Stimulated activated CD4-positive, alpha-beta T cell treated with anti-CD3 and anti-CD28 coated beads, Interleukin-2, amount 100 ng/mL, for 4 hours (primary cell): ENCODE measurements around the gene DYNC1I2.
"Not testable (repeated sequence)": the region's sequence is repeated elsewhere in the genome, so short reads cannot be mapped to it uniquely, and the experiment has no call there.

Source experiments
- DNase-seq: peaks from one replicate; pipeline ENCODE4 v3.0.0-alpha.2; 2020; ENCODE audit warnings: low read depth

DYNC1I2 gene

DNA sequence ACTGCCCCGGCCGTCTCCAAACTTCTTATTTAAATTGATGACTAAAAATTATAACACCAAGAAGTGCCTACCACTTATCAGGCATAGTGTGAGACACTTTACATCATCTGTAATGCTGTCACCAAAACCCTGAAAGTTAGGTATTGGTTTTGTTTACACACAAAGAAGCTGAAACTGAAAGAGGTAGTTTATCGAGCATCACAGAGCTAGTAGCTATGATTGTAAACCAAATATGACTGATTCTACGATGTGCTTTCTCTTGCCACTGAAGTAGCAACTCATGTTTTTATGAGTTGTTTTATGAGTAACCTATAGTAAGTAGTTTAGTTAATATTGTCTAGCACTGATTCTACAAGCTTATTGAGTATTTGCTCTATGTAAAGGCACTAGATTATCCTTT is 31.5 kb downstream of the DYNC1I2 start:
- DNase-seq, result no peak

DNA sequence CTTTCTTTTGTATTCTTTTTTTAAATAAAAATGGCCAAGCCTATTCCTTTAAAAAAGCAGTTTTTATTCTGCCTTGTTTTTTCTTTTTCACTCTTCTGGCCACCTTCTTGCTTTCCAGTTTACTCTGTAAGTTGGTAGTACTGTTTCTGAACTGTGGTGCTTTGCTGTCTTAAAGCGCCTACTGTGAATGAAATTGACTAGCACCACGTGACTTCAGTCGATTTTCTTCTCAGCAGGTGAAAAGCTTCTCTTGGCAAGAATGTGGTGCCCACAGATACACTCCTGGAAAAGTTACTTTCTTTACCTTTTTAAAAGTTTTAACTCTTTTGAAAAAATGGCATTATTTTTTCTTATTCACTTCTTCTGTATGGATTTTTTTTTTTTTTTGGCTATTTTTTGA is 32.4 kb downstream of the DYNC1I2 start:
- no peak for DNase-seq

DNA sequence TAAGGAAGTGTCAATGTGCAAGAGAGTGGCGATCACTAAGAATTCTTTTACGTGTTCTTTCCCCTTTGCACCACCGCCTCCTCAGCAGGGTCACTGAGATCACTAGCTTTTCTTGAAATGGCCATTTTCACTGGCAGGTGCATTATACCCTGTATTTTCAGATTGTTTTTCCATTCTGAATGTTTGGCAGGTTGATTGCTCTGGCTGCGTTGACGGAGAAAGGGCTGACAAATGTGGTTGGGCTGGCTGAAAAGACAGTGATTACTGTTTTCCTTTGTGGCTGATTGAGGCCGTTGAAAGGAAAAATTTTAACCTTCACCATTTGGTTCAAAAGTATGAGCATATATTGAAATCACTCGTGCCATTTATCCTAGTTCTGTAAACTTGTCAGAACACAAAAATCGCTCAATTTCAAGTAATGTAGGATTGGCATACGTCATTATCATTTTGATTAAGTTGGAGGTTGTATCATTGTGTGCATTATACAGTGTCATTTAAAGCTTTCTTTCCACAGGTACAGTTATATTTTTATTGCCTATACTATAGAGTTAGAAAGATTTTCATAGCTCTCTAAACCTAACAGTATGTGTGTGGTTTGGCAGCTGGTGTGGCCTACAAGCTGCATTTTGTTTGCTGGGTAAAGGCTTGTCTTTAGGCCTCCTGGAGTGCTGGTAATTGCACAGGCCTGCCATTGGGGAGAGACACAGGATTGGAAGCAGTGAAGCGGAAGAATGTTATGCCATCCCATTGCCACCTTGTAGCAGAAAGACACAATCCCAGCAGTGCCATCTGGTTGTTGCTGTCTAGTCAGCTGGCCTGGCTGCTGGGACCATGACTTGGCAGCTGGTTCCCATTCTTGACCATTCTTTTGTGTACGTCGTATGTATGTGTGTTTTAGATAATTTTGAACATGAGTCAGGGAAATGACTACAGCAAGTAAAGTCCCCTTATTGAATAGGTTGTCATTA is 36.7 kb downstream of the DYNC1I2 start:
- DNase-seq, result no peak

DNA sequence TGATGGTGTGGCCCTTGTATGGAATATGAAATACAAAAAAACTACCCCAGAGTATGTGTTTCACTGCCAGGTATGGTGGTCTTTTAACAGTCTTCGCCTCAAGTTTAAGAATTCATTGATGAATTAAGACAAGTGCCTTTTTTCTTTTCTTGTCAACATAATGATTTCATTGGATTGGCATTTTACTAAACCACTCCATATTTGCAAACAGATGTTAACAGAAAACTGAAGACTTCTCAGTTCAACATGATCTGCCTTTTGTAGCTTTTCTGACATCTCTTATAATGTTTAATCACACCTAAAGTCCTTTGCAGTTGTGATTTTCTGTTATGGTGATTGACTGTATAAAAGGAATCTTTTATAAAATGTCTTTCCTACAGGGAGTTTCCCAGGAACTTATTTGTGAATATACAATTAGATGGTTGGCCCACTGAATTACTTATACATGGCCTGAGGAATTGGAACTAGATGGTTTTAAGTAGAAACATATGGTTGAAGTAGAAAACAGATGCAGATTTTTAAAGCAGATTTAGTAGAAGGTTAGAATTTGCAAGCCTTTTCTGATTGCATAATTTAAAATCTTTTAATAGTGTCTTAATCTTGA is 39.7 kb downstream of the DYNC1I2 start:
- no peak for DNase-seq

DNA sequence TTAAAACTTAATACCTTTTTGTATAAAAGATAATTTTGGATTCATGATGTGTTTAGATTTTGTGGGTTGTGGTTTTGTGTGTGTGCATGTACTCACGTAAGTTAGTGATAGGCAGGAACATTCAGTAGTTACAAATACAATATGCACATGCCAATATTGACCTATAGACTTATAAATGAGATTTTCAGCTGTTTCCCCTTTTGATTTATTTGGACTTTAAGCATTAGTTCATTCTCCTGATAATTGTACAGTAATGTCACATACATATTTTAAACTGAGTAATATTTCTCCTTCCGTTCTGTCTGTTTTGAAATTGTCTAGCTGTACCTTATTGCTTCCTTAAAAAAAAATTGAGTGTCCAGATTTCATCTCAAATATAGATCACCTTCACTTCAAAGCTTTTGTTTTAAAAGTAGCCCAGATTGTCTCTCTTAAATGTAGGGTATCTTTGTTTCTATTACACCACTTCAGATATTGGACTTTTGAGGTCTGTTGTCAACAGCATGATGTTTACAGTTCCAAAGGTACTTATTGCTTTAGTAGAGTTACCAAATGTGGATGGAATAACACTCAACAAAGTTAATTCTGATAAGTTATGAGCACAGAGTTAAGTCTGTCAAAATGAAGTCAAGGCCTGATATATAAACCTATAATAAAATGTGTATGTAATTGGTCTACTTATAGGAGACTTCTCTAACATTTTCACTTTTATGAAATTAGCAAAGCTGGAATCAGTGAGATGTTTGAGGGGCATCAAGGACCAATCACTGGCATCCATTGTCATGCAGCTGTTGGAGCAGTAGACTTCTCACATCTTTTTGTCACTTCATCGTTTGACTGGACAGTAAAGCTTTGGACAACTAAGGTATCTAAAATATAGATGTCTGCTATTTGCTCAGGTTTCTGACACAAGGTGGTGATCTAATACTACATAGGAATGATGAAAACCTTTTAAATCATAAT is 42.0 kb downstream of the DYNC1I2 start:
- no peak for DNase-seq

DNA sequence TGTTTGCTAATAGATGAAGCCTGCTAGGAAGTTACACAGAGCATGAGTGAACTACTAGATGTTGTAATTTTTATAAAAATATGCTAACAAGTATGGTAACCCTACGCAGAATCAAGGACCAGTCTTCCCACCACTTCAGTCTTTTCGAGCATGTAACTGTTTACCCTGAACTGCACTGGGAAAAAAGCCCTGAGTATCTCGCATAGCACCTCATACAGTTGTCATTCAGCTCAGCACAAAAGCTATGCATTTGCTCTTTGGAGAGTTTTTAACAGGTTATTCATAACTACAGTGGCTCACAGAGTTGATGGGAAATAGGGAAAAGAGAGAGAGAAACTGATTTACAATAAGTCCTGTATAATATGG is 42.7 kb downstream of the DYNC1I2 start:
- no peak for DNase-seq

DNA sequence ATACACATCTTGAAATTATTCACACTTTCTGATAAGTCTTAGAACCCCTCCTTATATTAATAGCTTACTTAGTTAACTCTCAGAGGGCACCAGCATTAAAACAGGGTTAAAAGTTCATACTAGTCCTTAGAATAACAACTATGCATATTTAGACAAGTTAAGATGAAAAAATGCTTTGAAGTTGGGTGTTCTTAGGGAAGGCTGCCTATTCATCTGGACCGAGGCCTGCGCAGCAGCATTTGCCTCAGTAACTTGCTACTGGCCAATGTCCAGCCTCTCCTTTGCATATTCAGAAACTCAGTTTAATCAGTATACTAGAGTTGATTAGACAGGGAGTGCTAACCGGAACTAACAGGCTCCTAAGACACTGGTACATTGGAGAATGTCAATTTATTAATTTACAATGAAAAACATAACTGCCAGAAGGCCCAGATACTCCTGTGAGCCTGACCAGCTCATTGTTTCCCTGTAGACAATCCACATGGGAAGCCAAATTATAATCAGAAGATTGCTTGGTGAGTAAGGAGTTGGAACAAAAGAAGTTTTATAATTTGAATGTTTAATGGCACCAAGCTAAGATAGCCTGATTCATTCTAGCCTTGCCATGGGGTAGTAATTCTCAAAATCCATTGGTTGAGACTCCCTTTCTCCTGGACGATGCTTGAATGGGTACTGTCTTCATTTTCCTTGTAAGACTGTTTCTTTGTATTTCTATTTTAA is 48.9 kb downstream of the DYNC1I2 start:
- no peak for DNase-seq

DNA sequence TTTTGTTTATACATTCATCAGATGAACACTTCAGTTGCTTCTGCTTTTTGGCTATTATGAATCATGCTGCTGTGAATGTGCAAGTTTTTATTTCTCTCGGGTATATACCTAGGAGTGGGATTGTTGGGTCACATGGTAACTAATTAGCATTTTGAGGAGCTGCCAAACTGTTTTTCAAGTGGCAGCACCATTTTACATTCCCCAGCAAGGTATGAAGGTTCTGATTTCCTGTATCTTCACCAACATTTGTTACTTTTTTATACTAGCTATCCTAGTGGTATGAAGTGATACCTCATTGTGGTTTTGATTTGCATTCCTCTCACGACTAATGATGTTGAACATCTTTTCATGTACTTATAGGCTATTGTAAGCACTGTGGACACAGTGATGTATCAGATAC is 53.9 kb downstream of the DYNC1I2 start:
- DNase-seq, result no peak

DNA sequence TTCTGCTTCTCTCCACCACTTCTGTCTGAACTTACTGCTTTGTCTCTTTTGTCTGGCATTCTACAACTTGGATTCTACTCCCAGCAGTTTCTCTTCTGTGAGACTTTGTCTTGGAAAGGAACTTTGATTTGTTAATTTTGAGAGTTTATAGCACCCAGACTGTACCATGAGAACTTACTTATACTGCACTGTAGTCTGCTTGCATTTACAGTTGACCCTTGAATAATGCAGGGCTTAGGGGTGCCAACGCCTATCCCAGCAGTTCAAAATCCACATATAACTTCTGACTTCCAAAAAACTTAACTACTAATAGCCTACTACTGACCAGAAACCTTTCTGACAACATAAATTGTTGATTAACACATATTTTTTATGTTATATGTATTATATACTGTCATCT is 55.5 kb downstream of the DYNC1I2 start:
- DNase-seq, result no peak

DNA sequence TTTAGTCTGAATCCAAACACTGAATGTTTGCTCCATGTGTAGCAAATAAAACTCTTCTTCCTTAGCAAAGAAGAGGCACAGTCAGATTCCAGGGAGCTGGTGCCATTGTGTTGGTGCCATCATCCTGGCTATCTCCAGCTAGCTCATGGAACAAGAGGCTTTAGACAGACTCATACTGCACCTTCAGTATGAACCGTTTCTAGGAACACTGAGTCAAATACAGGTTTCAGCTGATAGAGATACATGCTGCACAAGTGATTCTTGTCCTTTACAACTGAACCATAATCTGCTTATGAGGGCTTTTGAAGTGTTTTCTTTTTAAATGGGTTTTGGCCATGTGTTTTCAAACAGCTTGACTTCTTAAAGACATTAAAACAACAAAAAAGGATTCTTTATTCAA is 57.9 kb downstream of the DYNC1I2 start:
- no peak for DNase-seq

DNA sequence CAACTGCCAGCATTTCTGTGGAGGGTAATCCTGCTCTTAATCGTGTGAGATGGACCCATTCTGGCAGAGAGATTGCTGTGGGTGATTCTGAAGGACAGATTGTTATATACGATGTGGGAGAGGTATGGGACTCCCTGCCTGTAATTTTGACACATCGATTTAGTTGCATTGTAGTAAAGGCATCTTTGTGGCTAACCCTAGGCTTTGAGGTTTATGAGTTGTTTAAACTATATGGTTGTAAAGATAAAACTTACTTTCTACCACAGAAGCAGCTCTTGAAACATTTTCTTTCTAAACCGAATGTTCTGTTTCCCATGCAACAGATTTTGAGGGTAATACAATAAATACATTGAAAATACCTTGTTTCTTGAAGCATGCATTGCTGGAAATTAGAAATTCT is 58.5 kb downstream of the DYNC1I2 start:
- no peak for DNase-seq

DNA sequence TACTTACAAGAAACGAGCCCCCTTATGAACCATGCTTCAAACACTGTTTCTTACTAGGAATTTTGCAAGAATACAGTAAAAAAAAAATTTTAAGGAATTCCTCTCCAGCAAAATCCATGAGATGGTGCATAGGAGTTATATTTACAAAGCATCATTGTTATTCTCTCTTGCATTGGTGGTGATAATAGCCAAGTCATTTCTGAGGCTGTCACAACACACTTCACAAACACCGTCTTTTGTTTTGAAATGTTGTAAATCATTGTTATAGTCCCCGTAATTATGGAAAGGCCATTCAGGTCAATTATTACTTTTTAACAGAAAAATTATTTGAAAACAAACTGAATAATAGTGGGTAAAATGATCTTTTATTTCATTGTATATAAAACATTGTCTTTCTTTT is 60.1 kb downstream of the DYNC1I2 start:
- DNase-seq, result no peak

DNA sequence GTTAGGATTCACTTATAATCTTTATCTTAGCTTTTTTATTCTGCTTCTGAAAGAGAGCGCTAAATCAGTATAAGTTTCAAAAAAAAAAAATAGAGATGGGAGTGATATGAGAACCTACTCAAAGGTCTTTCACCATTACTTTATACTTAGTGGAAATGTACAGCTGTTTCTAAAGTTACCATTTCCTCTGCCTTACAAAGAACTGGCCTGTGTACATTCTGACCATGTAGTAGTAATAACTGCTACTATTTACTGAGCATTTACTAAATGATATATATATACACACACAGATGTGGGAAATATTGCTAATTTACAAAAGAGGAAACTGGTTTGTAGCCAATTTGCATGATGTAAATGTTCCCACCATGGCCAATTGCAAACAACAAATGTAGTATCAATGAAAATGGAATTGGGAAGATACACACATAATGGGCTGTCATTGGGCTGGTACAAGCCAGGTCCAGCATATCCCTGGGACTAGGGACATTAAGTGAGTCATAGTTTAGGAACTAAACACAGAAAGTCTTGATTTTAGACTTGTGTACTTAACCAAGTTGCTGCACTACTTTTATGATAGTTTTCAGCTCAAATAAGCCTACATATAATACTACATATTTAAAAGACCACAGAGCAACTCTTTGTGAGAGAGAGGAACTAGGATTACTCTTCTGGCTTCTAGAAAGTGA is 67.1 kb downstream of the DYNC1I2 start:
- no peak for DNase-seq

DNA sequence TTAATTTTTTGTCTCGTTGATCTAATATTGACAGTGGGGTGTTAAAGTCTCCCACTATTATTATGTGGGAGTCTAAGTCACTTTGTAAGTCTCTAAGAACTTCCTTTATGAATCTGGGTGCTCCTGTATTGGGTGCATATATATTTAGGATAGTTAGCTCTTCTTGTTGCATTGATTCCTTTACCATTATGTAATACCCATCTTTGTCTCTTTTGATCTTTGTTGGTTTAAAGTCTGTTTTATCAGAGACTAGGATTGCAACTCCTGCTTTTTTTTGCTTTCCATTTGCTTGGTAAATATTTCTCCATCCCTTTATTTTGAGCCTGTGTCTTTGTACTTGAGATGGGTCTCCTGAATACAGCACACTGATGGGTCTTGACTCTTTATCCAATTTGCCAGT is 71.5 kb downstream of the DYNC1I2 start:
- DNase-seq, result not testable (repeated sequence)

DNA sequence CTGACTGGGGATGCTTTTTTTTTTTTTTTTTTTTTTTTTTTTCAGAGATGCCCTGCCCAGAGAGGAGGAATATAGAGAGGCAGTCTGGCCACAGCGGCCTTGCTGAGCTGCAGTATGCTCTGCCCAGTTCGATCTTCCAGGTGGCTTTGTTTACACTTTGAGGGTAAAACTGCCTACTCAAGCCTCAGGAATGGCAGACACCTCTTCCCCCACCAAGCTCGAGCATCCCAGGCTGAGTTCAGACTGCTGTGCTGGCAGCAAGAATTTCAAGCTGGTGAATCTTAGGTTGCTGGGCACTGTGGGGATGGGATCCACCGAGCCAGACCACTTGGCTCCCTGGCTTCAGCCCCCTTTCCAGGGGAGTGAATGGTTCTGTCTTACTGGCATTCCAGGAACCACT is 73.9 kb downstream of the DYNC1I2 start:
- DNase-seq, result not testable (repeated sequence)

DNA sequence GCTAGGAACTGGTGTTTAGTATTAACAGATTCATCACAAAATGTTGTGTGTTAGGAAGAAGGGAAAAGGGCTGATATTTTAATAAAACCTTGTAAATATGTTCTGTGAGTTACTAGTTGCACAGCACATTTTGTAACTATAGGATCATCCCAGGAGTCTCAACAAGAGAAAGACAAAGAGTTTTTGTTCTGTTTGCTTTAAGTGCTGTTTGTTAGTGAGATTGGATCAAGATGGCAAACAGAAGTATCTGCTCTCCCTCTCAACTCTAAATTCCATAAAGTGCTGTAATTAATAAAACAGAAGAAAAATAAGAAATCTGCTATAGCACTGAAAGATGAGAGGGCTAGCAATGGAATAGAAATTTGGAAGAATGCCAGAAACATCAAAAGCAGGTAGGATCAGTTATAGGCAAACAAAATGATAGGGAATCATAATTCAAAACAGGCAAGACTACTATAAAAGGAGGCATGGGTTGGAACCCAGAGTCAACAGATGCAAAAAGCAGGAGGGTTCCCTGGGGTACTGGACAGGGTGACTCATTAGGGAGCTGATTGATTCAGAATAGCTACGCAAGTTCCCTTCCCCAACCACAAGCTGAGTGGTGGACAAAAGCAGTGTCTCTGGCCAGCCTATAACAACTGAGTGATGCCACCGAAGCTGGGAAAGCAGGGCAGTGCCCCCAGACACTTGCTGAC is 75.8 kb downstream of the DYNC1I2 start:
- no peak for DNase-seq

DNA sequence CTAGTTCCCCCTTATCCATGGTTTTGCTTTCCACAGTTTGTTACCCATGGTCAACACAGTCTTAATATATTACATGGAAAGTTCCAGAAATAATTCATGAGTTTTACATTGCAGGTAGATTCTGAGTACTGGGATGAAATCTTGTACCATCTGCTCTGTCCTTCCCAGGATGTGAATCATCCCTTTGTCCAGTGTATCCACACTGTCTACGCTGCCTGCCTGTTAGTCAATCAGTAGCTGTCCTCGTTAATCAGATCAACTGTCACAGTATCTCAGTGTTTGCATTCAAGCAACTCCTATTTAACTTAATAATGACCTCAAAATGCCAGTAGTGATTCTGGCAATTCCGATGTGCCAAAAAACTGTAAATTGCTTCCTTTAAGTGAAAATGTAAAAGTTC is 76.3 kb downstream of the DYNC1I2 start:
- no peak for DNase-seq

DNA sequence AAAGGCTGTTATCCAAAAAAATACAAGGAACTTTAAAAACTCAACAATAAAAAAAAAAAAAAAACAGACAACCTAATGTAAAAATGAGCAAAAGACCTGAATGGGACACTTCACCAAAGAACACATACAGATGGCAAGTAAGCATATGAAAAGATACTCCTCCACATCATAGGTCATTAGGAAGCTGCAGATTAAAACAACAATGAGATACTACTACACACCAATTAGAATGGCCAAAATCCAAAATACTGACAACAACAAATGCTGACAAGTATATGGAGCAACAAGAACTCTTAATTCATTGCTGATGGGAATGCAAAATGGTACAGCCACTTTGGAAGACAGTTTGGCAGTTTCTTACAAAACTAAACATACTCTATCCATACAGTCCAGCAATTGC is 84.2 kb downstream of the DYNC1I2 start:
- DNase-seq, result no peak

DNA sequence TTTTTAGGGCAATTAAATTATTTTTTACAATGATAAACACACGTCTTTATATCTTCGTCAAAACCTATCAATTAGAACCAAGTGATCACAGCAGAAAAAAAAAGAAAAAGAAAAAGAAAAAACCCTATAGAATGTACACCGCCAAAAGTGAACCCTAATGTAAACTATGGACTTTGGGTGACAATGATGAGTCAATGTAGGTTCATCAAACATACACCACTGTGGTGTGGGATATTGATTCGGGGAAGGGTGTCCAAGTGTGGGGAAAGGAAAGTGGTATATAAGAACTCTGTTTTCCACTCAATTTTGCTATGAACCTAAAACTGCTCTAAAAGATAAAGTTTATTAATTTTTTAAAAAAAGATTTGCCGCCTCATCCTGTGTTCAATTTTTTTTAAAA is 85.1 kb downstream of the DYNC1I2 start:
- DNase-seq, result no peak

DNA sequence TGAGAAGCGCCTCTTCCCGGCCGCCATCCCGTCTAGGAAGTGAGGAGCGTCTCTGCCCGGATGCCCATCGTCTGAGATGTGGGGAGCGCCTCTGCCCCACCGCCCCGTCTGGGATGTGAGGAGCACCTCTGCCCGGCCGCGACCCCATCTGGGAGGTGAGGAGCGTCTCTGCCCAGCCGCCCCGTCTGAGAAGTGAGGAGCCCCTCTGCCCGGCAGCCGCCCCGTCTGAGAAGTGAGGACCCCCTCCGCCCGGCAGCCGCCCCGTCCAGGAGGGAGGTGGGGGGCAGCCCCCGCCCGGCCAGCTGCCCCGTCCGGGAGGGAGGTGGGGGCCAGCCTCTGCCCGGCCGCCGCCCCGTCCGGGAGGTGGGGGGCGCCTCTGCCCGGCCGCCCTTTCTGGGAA is 87.3 kb downstream of the DYNC1I2 start:
- not testable (repeated sequence) for DNase-seq

DNA sequence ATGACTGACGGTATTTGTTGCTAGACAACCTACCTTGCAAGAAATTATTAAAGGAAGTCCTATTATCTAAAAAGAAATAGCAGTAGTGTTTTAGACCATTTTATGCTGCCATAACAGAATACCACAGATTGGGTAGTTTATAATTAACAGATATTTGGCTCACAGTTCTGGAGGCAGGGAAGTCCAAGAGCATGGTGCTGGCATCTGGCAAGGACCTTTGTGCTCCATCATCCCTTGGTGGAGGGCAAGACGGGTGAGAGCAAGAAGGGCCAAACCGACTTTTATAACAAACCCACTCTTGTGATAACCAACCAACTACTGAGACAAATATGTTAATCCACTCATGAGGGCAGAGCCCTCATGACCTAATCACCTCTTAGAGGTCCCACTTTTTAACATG is 91.2 kb downstream of the DYNC1I2 start:
- no peak for DNase-seq
